ENCODE results near the gene ARL1.

GRCh38 chr12:101351682-101352081 is 55.9 kb downstream of the ARL1 start:
- TF ChIP-seq CTCF (IDR thresholded peaks at IDR 0.05 in 8 of 11, conservative IDR thresholded peaks at IDR 0.05 in 3 of 11) (no peak), POLR2A (IDR thresholded peaks at IDR 0.05) (no peak), POLR2AphosphoS5 (IDR thresholded peaks at IDR 0.05) (no peak)

Data from spleen (tissue), 7 donors.